ENCODE data around the gene FAM170B.

The FAM170B gene

GRCh38 chr10:49103761-49104160 lies 30.1 kb downstream of the FAM170B start:
- no peak for DNase-seq (ENCODE audit: low read depth)

- no peak for DNase-seq (ENCODE audit: low read depth)
Measured at GRCh38 chr10:49099046-49099445, 34.8 kb downstream of the FAM170B start.

GRCh38 chr10:49096890-49097445 lies 36.9 kb downstream of the FAM170B start:
- no peak for DNase-seq (ENCODE audit: low read depth)

GRCh38 chr10:49094646-49095045 lies 39.2 kb downstream of the FAM170B start:
- DNase-seq (ENCODE audit: low read depth): no peak

GRCh38 chr10:49093922-49094321 lies 39.9 kb downstream of the FAM170B start:
- DNase-seq (ENCODE audit: low read depth): no peak

GRCh38 chr10:49092477-49092876 lies 41.3 kb downstream of the FAM170B start:
- no peak for DNase-seq (ENCODE audit: low read depth)

- no peak for DNase-seq (ENCODE audit: low read depth)
Measured at GRCh38 chr10:49091450-49092210, 42.2 kb downstream of the FAM170B start.

- DNase-seq (ENCODE audit: low read depth): no peak
Measured at GRCh38 chr10:49090696-49091380, 43.0 kb downstream of the FAM170B start.

- no peak for DNase-seq (ENCODE audit: low read depth)
Measured at GRCh38 chr10:49090189-49090575, 43.6 kb downstream of the FAM170B start.

- no peak for DNase-seq (ENCODE audit: low read depth)
Measured at GRCh38 chr10:49089557-49090188, 44.1 kb downstream of the FAM170B start.

- no peak for DNase-seq (ENCODE audit: low read depth)
Measured at GRCh38 chr10:49089152-49089551, 44.7 kb downstream of the FAM170B start.

GRCh38 chr10:49086889-49087288 lies 46.9 kb downstream of the FAM170B start:
- no peak for DNase-seq (ENCODE audit: low read depth)

GRCh38 chr10:49083261-49083660 lies 50.6 kb downstream of the FAM170B start:
- no peak for DNase-seq (ENCODE audit: low read depth)

- DNase-seq (ENCODE audit: low read depth): no peak
Measured at GRCh38 chr10:49082766-49083165, 51.1 kb downstream of the FAM170B start.

GRCh38 chr10:49081547-49082275 lies 52.1 kb downstream of the FAM170B start:
- DNase-seq (ENCODE audit: low read depth): no peak

Data from stimulated activated CD8-positive, alpha-beta memory T cell treated with anti-CD3 and anti-CD28 coated beads, Interleukin-12 subunit alpha, Interleukin-12 subunit beta, amount 100 ng/mL, for 4 hours (primary cell).